Activated naive CD4-positive, alpha-beta T cell treated with anti-CD3 and anti-CD28 coated beads, Interleukin-2, amount 10 ng/mL, durations not matched to agents 7 days and 5 days (primary cell): ENCODE measurements around the gene SORCS3.

Experiments used
- CTCF ChIA-PET: fragments of 350-600 bp; sonication (Branson Sonifier 250); formaldehyde crosslinking; loops from one replicate; lab custom pipeline; 2021; ENCODE audit warnings: antibody characterized with exemption; lab: Charles Lee
- DNase-seq: peaks from one replicate; pipeline ENCODE4 v3.0.0-alpha.2; 2020
- H3K27ac Mint-ChIP-seq: one replicate; pipeline ENCODE4 v1.8.0; 2021; ENCODE audit warnings: mild to moderate bottlenecking, moderate library complexity, mixed read lengths
- H3K27me3 Mint-ChIP-seq: one replicate; pipeline ENCODE4 v1.8.0; 2021; ENCODE audit warnings: mild to moderate bottlenecking, mixed read lengths
- H3K36me3 Mint-ChIP-seq: one replicate; pipeline ENCODE4 v1.8.0; 2021; ENCODE audit warnings: mixed read lengths
- H3K4me1 Mint-ChIP-seq: one replicate; pipeline ENCODE4 v1.8.0; 2021; ENCODE audit warnings: mixed read lengths
- H3K4me3 Mint-ChIP-seq: one replicate; pipeline ENCODE4 v1.8.0; 2021; ENCODE audit warnings: mild to moderate bottlenecking, moderate library complexity, mixed read lengths
- H3K9me3 Mint-ChIP-seq: one replicate; pipeline ENCODE4 v1.8.0; 2021; ENCODE audit warnings: mixed read lengths

Gene SORCS3

GRCh38 chr10:104744052-104744451, 103.0 kb downstream of the SORCS3 start:
- no peak for DNase-seq
- H3K27me3 Mint-ChIP-seq = no peaks in the 10 kb centered on the region
- no peak overlapping the region for H3K27ac Mint-ChIP-seq
- H3K4me3 Mint-ChIP-seq = no peak overlapping the region
- H3K9me3 Mint-ChIP-seq = no peaks in the 10 kb centered on the region
- no peaks in the 10 kb centered on the region for H3K4me1 Mint-ChIP-seq
- H3K36me3 Mint-ChIP-seq = no peaks in the 10 kb centered on the region
- CTCF ChIA-PET = no interaction called here

DNA sequence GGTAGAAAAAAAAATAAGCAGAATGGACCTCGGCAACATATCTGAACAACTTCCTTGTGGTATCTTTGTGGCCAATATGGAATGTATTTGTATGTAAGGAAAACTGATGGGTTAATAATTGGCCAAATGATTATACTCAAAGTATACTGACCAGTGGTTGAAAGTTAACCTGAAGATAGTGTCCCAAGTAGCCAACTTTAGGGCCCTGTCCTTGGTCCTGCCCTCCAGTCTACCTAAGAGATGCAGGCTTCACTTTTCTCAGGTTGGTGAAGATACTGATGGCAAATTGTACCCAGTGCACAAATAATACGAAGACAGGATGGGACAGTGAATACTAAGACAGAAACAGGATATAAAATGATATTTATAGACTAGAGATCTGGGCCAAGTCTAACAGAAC, 109.2 kb downstream of the SORCS3 start:
- Mint-ChIP-seq H3K9me3 (no peaks in the 10 kb centered on the region), H3K27me3 (no peaks in the 10 kb centered on the region), H3K27ac (no peak overlapping the region), H3K4me3 (no peak overlapping the region), H3K36me3 (no peaks in the 10 kb centered on the region), H3K4me1 (no peaks in the 10 kb centered on the region)
- DNase-seq = no peak
- CTCF ChIA-PET = no interaction called here

GRCh38 chr10:104762793-104763192, 121.7 kb downstream of the SORCS3 start:
- Mint-ChIP-seq H3K27ac (no peak overlapping the region), H3K4me1 (no peaks in the 10 kb centered on the region), H3K36me3 (no peaks in the 10 kb centered on the region), H3K9me3 (no peaks in the 10 kb centered on the region), H3K27me3 (no peaks in the 10 kb centered on the region), H3K4me3 (no peak overlapping the region)
- CTCF ChIA-PET = no interaction called here
- no peak for DNase-seq

DNA sequence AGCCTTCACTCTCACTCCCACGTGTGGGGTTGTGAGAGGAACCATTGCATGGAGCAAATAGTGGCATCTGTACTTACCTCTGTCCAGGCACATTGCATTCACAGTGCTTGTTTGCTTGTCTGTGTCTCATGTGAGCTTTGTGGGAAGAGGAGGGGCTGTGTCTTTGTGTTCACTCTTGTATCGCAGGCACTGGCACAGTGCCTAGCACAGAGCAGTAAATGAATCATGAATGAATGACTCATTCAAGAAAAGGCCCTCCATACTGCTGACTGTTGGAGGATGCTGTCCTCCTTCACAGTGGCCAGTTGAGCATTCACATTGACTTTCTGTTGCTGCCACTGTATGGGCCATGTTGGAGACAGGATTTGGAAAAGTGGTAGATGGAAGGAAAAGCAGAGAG, 125.3 kb downstream of the SORCS3 start:
- H3K4me3 Mint-ChIP-seq = no peak overlapping the region
- H3K9me3 Mint-ChIP-seq = no peaks in the 10 kb centered on the region
- no peaks in the 10 kb centered on the region for H3K36me3 Mint-ChIP-seq
- H3K27me3 Mint-ChIP-seq = no peaks in the 10 kb centered on the region
- CTCF ChIA-PET = no interaction called here
- no peaks in the 10 kb centered on the region for H3K4me1 Mint-ChIP-seq
- H3K27ac Mint-ChIP-seq = no peak overlapping the region
- DNase-seq = no peak

- H3K27ac Mint-ChIP-seq = no peak overlapping the region
- DNase-seq = no peak
- no peak overlapping the region for H3K4me3 Mint-ChIP-seq
- H3K36me3 Mint-ChIP-seq = no peaks in the 10 kb centered on the region
- no peaks in the 10 kb centered on the region for H3K4me1 Mint-ChIP-seq
- CTCF ChIA-PET = no interaction called here
- H3K9me3 Mint-ChIP-seq = no peaks in the 10 kb centered on the region
- no peaks in the 10 kb centered on the region for H3K27me3 Mint-ChIP-seq
Measured at GRCh38 chr10:104767282-104767681, 126.2 kb downstream of the SORCS3 start.

DNA sequence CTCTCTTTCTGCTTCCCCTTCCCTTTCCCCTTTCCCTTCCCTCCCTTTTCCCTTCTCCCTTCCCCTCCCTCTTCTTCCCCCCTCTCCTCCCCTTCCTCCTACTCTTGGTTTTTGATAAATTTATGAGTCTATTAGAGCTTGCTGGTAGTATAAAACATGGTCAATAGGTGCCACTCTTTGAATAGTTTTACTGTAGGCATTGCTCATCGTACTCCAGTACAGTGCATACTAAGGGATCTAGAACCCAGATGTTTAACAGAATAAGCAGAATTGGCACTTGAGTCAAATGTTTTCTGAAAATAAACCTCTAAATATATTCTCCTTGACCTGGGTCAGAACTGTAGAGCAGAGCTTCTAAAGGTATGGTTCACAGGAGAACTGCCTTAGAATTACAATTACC, 126.7 kb downstream of the SORCS3 start:
- CTCF ChIA-PET = no interaction called here
- Mint-ChIP-seq H3K36me3 (no peaks in the 10 kb centered on the region), H3K27me3 (no peaks in the 10 kb centered on the region)

GRCh38 chr10:104773105-104773504, 132.0 kb downstream of the SORCS3 start:
- H3K36me3 Mint-ChIP-seq = no peaks in the 10 kb centered on the region
- no peak overlapping the region for H3K4me3 Mint-ChIP-seq
- no peaks in the 10 kb centered on the region for H3K9me3 Mint-ChIP-seq
- no peaks in the 10 kb centered on the region for H3K4me1 Mint-ChIP-seq
- DNase-seq = no peak
- H3K27ac Mint-ChIP-seq = no peak overlapping the region
- CTCF ChIA-PET = no interaction called here
- no peaks in the 10 kb centered on the region for H3K27me3 Mint-ChIP-seq

More for the DNA sequence above, 126.7 kb downstream of the SORCS3 start:
- DNase-seq = no peak
- Mint-ChIP-seq H3K4me1 (no peaks in the 10 kb centered on the region), H3K27ac (no peak overlapping the region), H3K9me3 (no peaks in the 10 kb centered on the region), H3K4me3 (no peak overlapping the region)

GRCh38 chr10:104774234-104774633, 133.1 kb downstream of the SORCS3 start:
- CTCF ChIA-PET = no interaction called here
- Mint-ChIP-seq H3K27me3 (no peaks in the 10 kb centered on the region), H3K4me1 (no peaks in the 10 kb centered on the region), H3K27ac (no peak overlapping the region), H3K9me3 (no peaks in the 10 kb centered on the region), H3K36me3 (no peaks in the 10 kb centered on the region), H3K4me3 (no peak overlapping the region)
- DNase-seq = no peak

DNA sequence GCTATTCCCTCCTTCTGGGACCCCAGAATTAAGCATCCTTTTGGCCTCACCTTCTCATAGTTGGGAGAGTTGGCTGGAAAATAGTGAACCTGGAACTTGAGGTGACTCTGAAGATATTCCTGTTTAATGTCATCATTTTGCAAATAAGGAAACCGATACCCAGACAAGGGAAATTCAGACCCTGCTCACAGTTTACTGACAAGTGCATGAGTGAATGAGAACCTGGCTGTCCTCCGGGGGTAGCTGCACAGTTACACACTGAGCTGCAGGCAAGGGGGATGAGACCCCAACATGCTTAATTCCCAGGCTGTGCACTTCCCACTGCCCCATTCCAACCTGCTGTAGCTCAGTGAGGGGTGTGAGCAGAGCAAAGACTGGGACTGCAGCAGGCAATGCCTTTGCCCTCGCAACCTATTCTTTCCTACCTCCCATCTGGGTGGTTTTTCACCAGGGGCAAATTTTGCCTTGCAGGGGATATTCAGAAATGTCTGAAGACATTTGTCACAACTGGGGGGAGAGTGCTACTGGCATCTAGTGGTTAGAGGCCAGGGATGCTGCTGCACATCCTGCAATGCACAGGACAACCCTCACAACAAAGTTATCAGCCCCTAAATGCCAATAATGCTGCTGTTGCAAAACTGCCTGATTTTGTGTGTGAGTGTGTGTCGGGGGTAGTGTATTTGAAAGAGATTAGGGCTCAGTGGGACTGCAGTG, 136.2 kb downstream of the SORCS3 start:
- Mint-ChIP-seq H3K4me3 (no peak overlapping the region), H3K4me1 (no peaks in the 10 kb centered on the region), H3K27ac (no peak overlapping the region), H3K36me3 (no peaks in the 10 kb centered on the region), H3K9me3 (no peaks in the 10 kb centered on the region), H3K27me3 (no peaks in the 10 kb centered on the region)
- no peak for DNase-seq
- CTCF ChIA-PET = no interaction called here

GRCh38 chr10:104778371-104778770, 137.3 kb downstream of the SORCS3 start:
- H3K27ac Mint-ChIP-seq = no peak overlapping the region
- H3K9me3 Mint-ChIP-seq = no peaks in the 10 kb centered on the region
- CTCF ChIA-PET = no interaction called here
- H3K36me3 Mint-ChIP-seq = no peaks in the 10 kb centered on the region
- no peaks in the 10 kb centered on the region for H3K27me3 Mint-ChIP-seq
- H3K4me3 Mint-ChIP-seq = no peak overlapping the region
- no peaks in the 10 kb centered on the region for H3K4me1 Mint-ChIP-seq
- no peak for DNase-seq

- Mint-ChIP-seq H3K4me1 (no peaks in the 10 kb centered on the region), H3K4me3 (no peak overlapping the region), H3K27ac (no peak overlapping the region), H3K36me3 (no peaks in the 10 kb centered on the region), H3K9me3 (no peaks in the 10 kb centered on the region), H3K27me3 (no peaks in the 10 kb centered on the region)
- CTCF ChIA-PET = no interaction called here
- no peak for DNase-seq
Measured at GRCh38 chr10:104779701-104780100, 138.6 kb downstream of the SORCS3 start.

DNA sequence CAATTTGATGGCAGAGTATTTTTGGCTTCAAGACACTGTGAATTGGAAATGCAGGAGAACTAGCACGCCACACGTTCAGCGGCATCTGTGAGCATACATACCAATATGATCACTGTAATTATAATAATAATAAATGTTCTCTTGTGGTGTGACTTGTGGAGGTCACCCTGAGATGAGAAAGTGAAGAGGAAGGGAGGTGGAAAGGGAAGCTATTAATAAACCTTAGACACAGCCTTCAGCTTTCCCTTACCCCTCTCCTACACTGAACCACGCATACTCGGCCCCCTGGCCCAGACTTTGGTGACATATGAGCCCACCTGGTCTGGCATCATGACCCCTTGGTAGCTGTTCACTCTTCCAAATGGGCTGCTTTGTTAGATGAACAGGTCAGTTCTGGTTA, 139.1 kb downstream of the SORCS3 start:
- Mint-ChIP-seq H3K36me3 (no peaks in the 10 kb centered on the region), H3K27ac (no peak overlapping the region), H3K9me3 (no peaks in the 10 kb centered on the region), H3K27me3 (no peaks in the 10 kb centered on the region), H3K4me1 (no peaks in the 10 kb centered on the region), H3K4me3 (no peak overlapping the region)
- no peak for DNase-seq
- CTCF ChIA-PET = no interaction called here

GRCh38 chr10:104780946-104781595, 140.0 kb downstream of the SORCS3 start:
- DNase-seq = no peak
- H3K4me1 Mint-ChIP-seq = no peaks in the 10 kb centered on the region
- no peak overlapping the region for H3K4me3 Mint-ChIP-seq
- CTCF ChIA-PET = no interaction called here
- no peak overlapping the region for H3K27ac Mint-ChIP-seq
- no peaks in the 10 kb centered on the region for H3K27me3 Mint-ChIP-seq
- H3K36me3 Mint-ChIP-seq = no peaks in the 10 kb centered on the region
- H3K9me3 Mint-ChIP-seq = no peaks in the 10 kb centered on the region

DNA sequence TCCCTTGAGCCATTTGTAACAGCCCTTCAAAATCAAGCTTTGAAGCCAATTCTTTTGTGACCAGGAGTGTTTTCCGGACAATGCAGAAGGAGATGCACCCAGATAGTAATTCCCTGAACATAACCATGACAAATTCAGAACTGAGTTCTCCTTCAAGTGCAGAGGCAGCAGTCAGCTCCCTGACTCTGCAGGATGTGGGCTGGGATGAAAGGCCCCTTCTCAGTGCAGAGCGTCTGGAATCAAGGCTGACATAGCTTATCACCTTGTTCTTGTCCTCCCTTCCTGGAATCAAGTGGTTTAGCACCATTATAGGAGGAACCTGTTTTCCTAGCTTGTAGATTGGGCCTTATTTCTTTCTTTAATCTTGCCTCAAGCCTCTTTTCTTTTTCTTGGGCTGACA, 143.4 kb downstream of the SORCS3 start:
- H3K9me3 Mint-ChIP-seq = peaks cover 3% of the 10 kb centered on the region
- no peak overlapping the region for H3K27ac Mint-ChIP-seq
- CTCF ChIA-PET = no interaction called here
- H3K27me3 Mint-ChIP-seq = no peaks in the 10 kb centered on the region
- H3K4me1 Mint-ChIP-seq = no peaks in the 10 kb centered on the region
- no peaks in the 10 kb centered on the region for H3K36me3 Mint-ChIP-seq
- no peak for DNase-seq
- no peak overlapping the region for H3K4me3 Mint-ChIP-seq

DNA sequence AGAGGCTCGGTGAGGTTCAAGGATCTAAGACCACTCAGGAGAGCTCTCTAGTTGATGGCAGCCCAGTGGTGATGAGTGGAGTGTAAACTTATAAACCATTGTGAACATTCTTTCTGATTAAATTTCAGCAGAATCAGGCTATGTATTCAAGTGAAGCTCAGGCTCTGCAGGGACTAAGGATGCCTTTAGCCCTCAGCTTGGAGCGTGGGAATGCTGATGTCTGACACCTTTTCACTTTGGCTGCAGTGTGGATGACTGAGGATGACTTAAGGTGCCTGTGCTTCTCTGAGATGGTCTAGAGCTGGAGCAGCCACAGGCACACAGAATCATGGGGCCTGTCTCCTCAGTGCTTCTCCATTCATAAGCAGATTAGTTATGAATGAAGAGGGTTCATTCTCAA, 150.4 kb downstream of the SORCS3 start:
- DNase-seq = no peak
- no peak overlapping the region for H3K4me3 Mint-ChIP-seq
- no peaks in the 10 kb centered on the region for H3K27me3 Mint-ChIP-seq
- H3K27ac Mint-ChIP-seq = no peak overlapping the region
- H3K36me3 Mint-ChIP-seq = no peaks in the 10 kb centered on the region
- peaks cover 3% of the 10 kb centered on the region for H3K9me3 Mint-ChIP-seq
- CTCF ChIA-PET = no interaction called here
- H3K4me1 Mint-ChIP-seq = no peaks in the 10 kb centered on the region
